ENCODE measurements around the gene PNRC2.

DNA sequence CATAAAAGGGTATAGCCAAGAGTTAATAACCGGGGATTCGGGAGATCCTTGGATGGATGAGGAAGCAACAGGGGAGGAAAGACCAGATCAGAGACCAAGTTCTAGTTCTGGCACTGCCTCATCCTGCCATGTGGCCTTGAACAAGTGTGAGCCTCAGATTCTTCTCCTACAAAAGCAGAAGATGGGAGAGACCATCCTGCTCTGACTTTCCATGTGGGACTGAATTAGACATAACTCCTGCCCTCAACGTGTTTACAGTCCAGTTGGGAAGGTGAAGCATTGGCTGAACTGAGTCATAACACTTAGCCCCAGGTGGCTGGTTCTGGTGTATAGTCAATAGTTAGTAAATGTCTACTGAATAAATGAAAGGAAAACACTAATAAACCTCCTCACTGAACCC lies 34.3 kb upstream of the PNRC2 start:
- TF ChIP-seq, protein P1, sequence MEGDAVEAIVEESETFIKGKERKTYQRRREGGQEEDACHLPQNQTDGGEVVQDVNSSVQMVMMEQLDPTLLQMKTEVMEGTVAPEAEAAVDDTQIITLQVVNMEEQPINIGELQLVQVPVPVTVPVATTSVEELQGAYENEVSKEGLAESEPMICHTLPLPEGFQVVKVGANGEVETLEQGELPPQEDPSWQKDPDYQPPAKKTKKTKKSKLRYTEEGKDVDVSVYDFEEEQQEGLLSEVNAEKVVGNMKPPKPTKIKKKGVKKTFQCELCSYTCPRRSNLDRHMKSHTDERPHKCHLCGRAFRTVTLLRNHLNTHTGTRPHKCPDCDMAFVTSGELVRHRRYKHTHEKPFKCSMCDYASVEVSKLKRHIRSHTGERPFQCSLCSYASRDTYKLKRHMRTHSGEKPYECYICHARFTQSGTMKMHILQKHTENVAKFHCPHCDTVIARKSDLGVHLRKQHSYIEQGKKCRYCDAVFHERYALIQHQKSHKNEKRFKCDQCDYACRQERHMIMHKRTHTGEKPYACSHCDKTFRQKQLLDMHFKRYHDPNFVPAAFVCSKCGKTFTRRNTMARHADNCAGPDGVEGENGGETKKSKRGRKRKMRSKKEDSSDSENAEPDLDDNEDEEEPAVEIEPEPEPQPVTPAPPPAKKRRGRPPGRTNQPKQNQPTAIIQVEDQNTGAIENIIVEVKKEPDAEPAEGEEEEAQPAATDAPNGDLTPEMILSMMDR (IDR thresholded peaks at IDR 0.05) = no peak
- TF ChIP-seq POLR2A (IDR thresholded peaks at IDR 0.05) = no peak
